ENCODE results near the gene CLK3.
"Not testable (repeated sequence)": the region's sequence is repeated elsewhere in the genome, so short reads cannot be mapped to it uniquely, and the experiment has no call there.

Gene CLK3

GRCh38 chr15:74585857-74586256 is 29.8 kb upstream of the CLK3 start:
- H3K4me1 ChIP-seq (ENCODE audit: control insufficient read depth, low read depth, low read length) = peaks cover 9% of the 10 kb centered on the region
- no peaks in the 10 kb centered on the region for H3K9me3 ChIP-seq (ENCODE audit: control insufficient read depth, low read depth, low read length)
- H3K27me3 ChIP-seq (ENCODE audit: control insufficient read depth, insufficient read depth, low read length) = no peaks in the 10 kb centered on the region
- peaks cover 50% of the 10 kb centered on the region for H3K36me3 ChIP-seq (ENCODE audit: control insufficient read depth, low read depth, low read length)
- no peak overlapping the region for H3K9ac ChIP-seq (ENCODE audit: low read length)
- no peak overlapping the region for H3K4me3 ChIP-seq (ENCODE audit: low read length)
- H3K27ac ChIP-seq (ENCODE audit: low read length) = no peak overlapping the region

GRCh38 chr15:74589826-74590225 is 25.8 kb upstream of the CLK3 start:
- no peak overlapping the region for H3K9ac ChIP-seq (ENCODE audit: low read length)
- H3K27me3 ChIP-seq (ENCODE audit: control insufficient read depth, insufficient read depth, low read length) = no peaks in the 10 kb centered on the region
- H3K4me3 ChIP-seq (ENCODE audit: low read length) = no peak overlapping the region
- H3K27ac ChIP-seq (ENCODE audit: low read length) = no peak overlapping the region
- peaks cover 9% of the 10 kb centered on the region for H3K4me1 ChIP-seq (ENCODE audit: control insufficient read depth, low read depth, low read length)
- H3K36me3 ChIP-seq (ENCODE audit: control insufficient read depth, low read depth, low read length) = peaks cover 67% of the 10 kb centered on the region
- no peaks in the 10 kb centered on the region for H3K9me3 ChIP-seq (ENCODE audit: control insufficient read depth, low read depth, low read length)

- Histone ChIP-seq H3K9ac (ENCODE audit: low read length) (no peak overlapping the region), H3K36me3 (ENCODE audit: control insufficient read depth, low read depth, low read length) (peaks cover 55% of the 10 kb centered on the region), H3K27ac (ENCODE audit: low read length) (no peak overlapping the region), H3K4me3 (ENCODE audit: low read length) (no peak overlapping the region), H3K4me1 (ENCODE audit: control insufficient read depth, low read depth, low read length) (peaks cover 6% of the 10 kb centered on the region), H3K27me3 (ENCODE audit: control insufficient read depth, insufficient read depth, low read length) (no peaks in the 10 kb centered on the region), H3K9me3 (ENCODE audit: control insufficient read depth, low read depth, low read length) (no peaks in the 10 kb centered on the region)
Observed at GRCh38 chr15:74592222-74592621, 23.4 kb upstream of the CLK3 start.

GRCh38 chr15:74593122-74593521 is 22.5 kb upstream of the CLK3 start:
- H3K4me3 ChIP-seq (ENCODE audit: low read length) = no peak overlapping the region
- H3K27me3 ChIP-seq (ENCODE audit: control insufficient read depth, insufficient read depth, low read length) = no peaks in the 10 kb centered on the region
- no peak overlapping the region for H3K27ac ChIP-seq (ENCODE audit: low read length)
- no peaks in the 10 kb centered on the region for H3K9me3 ChIP-seq (ENCODE audit: control insufficient read depth, low read depth, low read length)
- peaks cover 9% of the 10 kb centered on the region for H3K4me1 ChIP-seq (ENCODE audit: control insufficient read depth, low read depth, low read length)
- H3K9ac ChIP-seq (ENCODE audit: low read length) = no peak overlapping the region
- H3K36me3 ChIP-seq (ENCODE audit: control insufficient read depth, low read depth, low read length) = peaks cover 53% of the 10 kb centered on the region

GRCh38 chr15:74594455-74594854 is 21.2 kb upstream of the CLK3 start:
- Histone ChIP-seq H3K4me1 (ENCODE audit: control insufficient read depth, low read depth, low read length) (peaks cover 9% of the 10 kb centered on the region), H3K36me3 (ENCODE audit: control insufficient read depth, low read depth, low read length) (peaks cover 51% of the 10 kb centered on the region), H3K27ac (ENCODE audit: low read length) (no peak overlapping the region), H3K27me3 (ENCODE audit: control insufficient read depth, insufficient read depth, low read length) (no peaks in the 10 kb centered on the region), H3K4me3 (ENCODE audit: low read length) (no peak overlapping the region), H3K9ac (ENCODE audit: low read length) (no peak overlapping the region), H3K9me3 (ENCODE audit: control insufficient read depth, low read depth, low read length) (no peaks in the 10 kb centered on the region)

- H3K4me1 ChIP-seq (ENCODE audit: control insufficient read depth, low read depth, low read length) = peaks cover 9% of the 10 kb centered on the region
- no peak overlapping the region for H3K4me3 ChIP-seq (ENCODE audit: low read length)
- no peaks in the 10 kb centered on the region for H3K27me3 ChIP-seq (ENCODE audit: control insufficient read depth, insufficient read depth, low read length)
- no peak overlapping the region for H3K9ac ChIP-seq (ENCODE audit: low read length)
- no peaks in the 10 kb centered on the region for H3K9me3 ChIP-seq (ENCODE audit: control insufficient read depth, low read depth, low read length)
- H3K27ac ChIP-seq (ENCODE audit: low read length) = no peak overlapping the region
- H3K36me3 ChIP-seq (ENCODE audit: control insufficient read depth, low read depth, low read length) = peaks cover 43% of the 10 kb centered on the region
Observed at GRCh38 chr15:74595271-74595670, 20.4 kb upstream of the CLK3 start.

- not testable (repeated sequence) for H3K4me3 ChIP-seq (ENCODE audit: low read length); H3K4me1 ChIP-seq (ENCODE audit: control insufficient read depth, low read depth, low read length); H3K27ac ChIP-seq (ENCODE audit: low read length); H3K27me3 ChIP-seq (ENCODE audit: control insufficient read depth, insufficient read depth, low read length); H3K9ac ChIP-seq (ENCODE audit: low read length); H3K9me3 ChIP-seq (ENCODE audit: control insufficient read depth, low read depth, low read length)
- peaks cover 32% of the 10 kb centered on the region for H3K36me3 ChIP-seq (ENCODE audit: control insufficient read depth, low read depth, low read length)
Observed at GRCh38 chr15:74596736-74597135, 18.9 kb upstream of the CLK3 start.

- H3K4me1 ChIP-seq (ENCODE audit: control insufficient read depth, low read depth, low read length); H3K27ac ChIP-seq (ENCODE audit: low read length); H3K9ac ChIP-seq (ENCODE audit: low read length); H3K27me3 ChIP-seq (ENCODE audit: control insufficient read depth, insufficient read depth, low read length); H3K9me3 ChIP-seq (ENCODE audit: control insufficient read depth, low read depth, low read length); H3K4me3 ChIP-seq (ENCODE audit: low read length): not testable (repeated sequence)
- peaks cover 27% of the 10 kb centered on the region for H3K36me3 ChIP-seq (ENCODE audit: control insufficient read depth, low read depth, low read length)
Observed at GRCh38 chr15:74597146-74597705, 18.4 kb upstream of the CLK3 start.

- Histone ChIP-seq H3K4me3 (ENCODE audit: low read length) (peak overlapping the region; percentile 55), H3K9ac (ENCODE audit: low read length) (peak overlapping the region; percentile 18), H3K9me3 (ENCODE audit: control insufficient read depth, low read depth, low read length) (no peaks in the 10 kb centered on the region), H3K27ac (ENCODE audit: low read length) (no peak overlapping the region), H3K27me3 (ENCODE audit: control insufficient read depth, insufficient read depth, low read length) (no peaks in the 10 kb centered on the region), H3K4me1 (ENCODE audit: control insufficient read depth, low read depth, low read length) (peaks cover 9% of the 10 kb centered on the region), H3K36me3 (ENCODE audit: control insufficient read depth, low read depth, low read length) (peaks cover 16% of the 10 kb centered on the region)
Observed at GRCh38 chr15:74598126-74598842, 17.4 kb upstream of the CLK3 start.

- Histone ChIP-seq H3K36me3 (ENCODE audit: control insufficient read depth, low read depth, low read length) (peaks cover 10% of the 10 kb centered on the region), H3K9ac (ENCODE audit: low read length) (no peak overlapping the region)
Observed at GRCh38 chr15:74599156-74599555, 16.5 kb upstream of the CLK3 start.

GRCh38 chr15:74603026-74603788 is 12.4 kb upstream of the CLK3 start:
- no peak overlapping the region for H3K27ac ChIP-seq (ENCODE audit: low read length)
- no peaks in the 10 kb centered on the region for H3K9me3 ChIP-seq (ENCODE audit: control insufficient read depth, low read depth, low read length)
- H3K36me3 ChIP-seq (ENCODE audit: control insufficient read depth, low read depth, low read length) = no peaks in the 10 kb centered on the region
- H3K9ac ChIP-seq (ENCODE audit: low read length) = no peak overlapping the region
- no peaks in the 10 kb centered on the region for H3K27me3 ChIP-seq (ENCODE audit: control insufficient read depth, insufficient read depth, low read length)
- H3K4me3 ChIP-seq (ENCODE audit: low read length) = no peak overlapping the region
- H3K4me1 ChIP-seq (ENCODE audit: control insufficient read depth, low read depth, low read length) = peaks cover 6% of the 10 kb centered on the region

More at GRCh38 chr15:74599156-74599555, 16.5 kb upstream of the CLK3 start:
- Histone ChIP-seq H3K27ac (ENCODE audit: low read length) (no peak overlapping the region), H3K4me3 (ENCODE audit: low read length) (peak overlapping the region; percentile 55), H3K9me3 (ENCODE audit: control insufficient read depth, low read depth, low read length) (no peaks in the 10 kb centered on the region), H3K27me3 (ENCODE audit: control insufficient read depth, insufficient read depth, low read length) (no peaks in the 10 kb centered on the region), H3K4me1 (ENCODE audit: control insufficient read depth, low read depth, low read length) (peaks cover 9% of the 10 kb centered on the region)
